H9 (cell line): ENCODE data around the gene CHRNA10. TPM values are rescaled to one million over a fixed set of nuclear protein-coding genes. Genes with fewer than 3 reads are reported as not detected.

Source experiments
- DNase-seq: peaks from one replicate; pipeline ENCODE4 v3.0.0-alpha.2; 2017
- H2AFZ ChIP-seq: one replicate; pipeline ENCODE4 v1.6.1; 2013; ENCODE audit warnings: mild to moderate bottlenecking, low read length, control low read depth, moderate library complexity
- H2AK5ac ChIP-seq: 2 replicates; pipeline ENCODE4 v1.6.1; 2013; ENCODE audit warnings: low read length, control low read depth, mixed read lengths; ENCODE audit not compliant: insufficient read length
- H2BK120ac ChIP-seq: one replicate; pipeline ENCODE4 v1.6.1; 2013; ENCODE audit warnings: low read depth, mild to moderate bottlenecking, low read length, control low read depth, inconsistent platforms; ENCODE audit not compliant: poor library complexity, severe bottlenecking
- H2BK12ac ChIP-seq: 2 replicates; pipeline ENCODE4 v1.6.1; 2013; ENCODE audit warnings: low read length, control low read depth, mixed read lengths, low read depth; ENCODE audit not compliant: insufficient read length
- H2BK15ac ChIP-seq: 2 replicates; pipeline ENCODE4 v1.6.1; 2013; ENCODE audit warnings: low read depth, low read length, control low read depth
- H2BK20ac ChIP-seq: one replicate; pipeline ENCODE4 v1.6.1; 2013; ENCODE audit warnings: low read depth, mild to moderate bottlenecking, low read length, control low read depth, inconsistent platforms; ENCODE audit not compliant: poor library complexity, severe bottlenecking
- H2BK5ac ChIP-seq: 2 replicates; pipeline ENCODE4 v1.6.1; 2013; ENCODE audit warnings: low read length, control low read depth, mixed read lengths; ENCODE audit not compliant: insufficient read length
- H3K14ac ChIP-seq: 2 replicates; pipeline ENCODE4 v1.6.1; 2013; ENCODE audit warnings: low read length, control low read depth; ENCODE audit not compliant: insufficient read depth
- H3K18ac ChIP-seq: 2 replicates; pipeline ENCODE4 v1.6.1; 2013; ENCODE audit warnings: low read depth, mild to moderate bottlenecking, mixed read lengths, low read length, control low read depth; ENCODE audit not compliant: insufficient read length
- H3K23ac ChIP-seq: 2 replicates; pipeline ENCODE4 v1.6.1; 2013; ENCODE audit warnings: low read length, control low read depth, mixed read lengths, low read depth; ENCODE audit not compliant: insufficient read length
- H3K23me2 ChIP-seq: 2 replicates; pipeline ENCODE4 v1.6.1; 2013; ENCODE audit warnings: low read depth, mild to moderate bottlenecking, mixed read lengths, low read length, control low read depth; ENCODE audit not compliant: insufficient read length, poor library complexity, severe bottlenecking
- H3K27ac ChIP-seq: 2 replicates; pipeline ENCODE4 v1.5.1; 2013; ENCODE audit warnings: low read length, control low read depth, mixed read lengths, low read depth; ENCODE audit not compliant: insufficient read length
- H3K27me3 ChIP-seq: 2 replicates; pipeline ENCODE4 v1.6.1; 2013; ENCODE audit warnings: low read length, control low read depth, inconsistent platforms; ENCODE audit not compliant: insufficient read depth
- H3K4ac ChIP-seq: 2 replicates; pipeline ENCODE4 v1.6.1; 2013; ENCODE audit warnings: low read depth, mild to moderate bottlenecking, control low read depth, inconsistent platforms, low read length, moderate library complexity
- H3K4me1 ChIP-seq: 2 replicates; pipeline ENCODE4 v1.6.1; 2013; ENCODE audit warnings: low read length, control low read depth, inconsistent platforms; ENCODE audit not compliant: insufficient read depth
- H3K4me2 ChIP-seq: 2 replicates; pipeline ENCODE4 v1.6.1; 2013; ENCODE audit warnings: low read length, control low read depth, mixed read lengths; ENCODE audit not compliant: insufficient read length, insufficient read depth
- H3K56ac ChIP-seq: 2 replicates; pipeline ENCODE4 v1.6.1; 2013; ENCODE audit warnings: low read depth, mild to moderate bottlenecking, mixed read lengths, low read length, control low read depth; ENCODE audit not compliant: insufficient read length
- H3K79me1 ChIP-seq: 2 replicates; pipeline ENCODE4 v1.6.1; 2013; ENCODE audit warnings: low read depth, mild to moderate bottlenecking, moderate library complexity, low read length, control low read depth, inconsistent platforms; ENCODE audit not compliant: insufficient read depth, poor library complexity, severe bottlenecking
- H3K79me2 ChIP-seq: 2 replicates; pipeline ENCODE4 v1.6.1; 2013; ENCODE audit warnings: low read length, control low read depth, inconsistent platforms; ENCODE audit not compliant: insufficient read depth
- H3K9ac ChIP-seq: 2 replicates; pipeline ENCODE4 v1.6.1; 2013; ENCODE audit warnings: low read length, control low read depth, mixed read lengths; ENCODE audit not compliant: insufficient read length; ENCODE audit errors: extremely low read depth
- H3K9me3 ChIP-seq: one replicate; pipeline ENCODE4 v1.6.1; 2013; ENCODE audit warnings: low read depth, low read length, inconsistent platforms; ENCODE audit not compliant: control insufficient read depth
- H3T11ph ChIP-seq: one replicate; pipeline ENCODE4 v1.6.1; 2013; ENCODE audit warnings: mild to moderate bottlenecking, low read length, control low read depth, inconsistent platforms
- H4K20me1 ChIP-seq: one replicate; pipeline ENCODE4 v1.6.1; 2013; ENCODE audit not compliant: control insufficient read depth, insufficient read length, insufficient read depth
- H4K5ac ChIP-seq: 2 replicates; pipeline ENCODE4 v1.6.1; 2013; ENCODE audit warnings: low read depth, mild to moderate bottlenecking, mixed read lengths, low read length, control low read depth; ENCODE audit not compliant: insufficient read length
- H4K8ac ChIP-seq: replicated peaks from 2 replicates; pipeline ENCODE4 v1.6.1; 2013; ENCODE audit warnings: low read length, control low read depth, mixed read lengths, low read depth; ENCODE audit not compliant: insufficient read length
- H4K91ac ChIP-seq: 2 replicates; pipeline ENCODE4 v1.6.1; 2013; ENCODE audit warnings: low read depth, mild to moderate bottlenecking, moderate library complexity, mixed read lengths, low read length, control low read depth; ENCODE audit not compliant: insufficient read length
- H3K27ac Mint-ChIP-seq, 3 experiments: 2 replicates in 2 of 3; 3 replicates in 1 of 3; pipeline ENCODE4 v1.8.0; 2020 to 2021; ENCODE audit warnings: mixed read lengths in 3 of 3, mild to moderate bottlenecking in 1 of 3, moderate library complexity in 1 of 3
- H3K27me3 Mint-ChIP-seq: 2 replicates; pipeline ENCODE4 v1.8.0; 2021; ENCODE audit warnings: low read depth, mild to moderate bottlenecking, moderate library complexity, mixed read lengths
- H3K36me3 Mint-ChIP-seq, 3 experiments: 2 replicates in 2 of 3; 3 replicates in 1 of 3; pipeline ENCODE4 v1.8.0; 2020 to 2021; ENCODE audit warnings: low read depth in 3 of 3, mixed read lengths in 3 of 3; ENCODE audit not compliant: insufficient read depth in 1 of 3
- H3K4me1 Mint-ChIP-seq, 2 experiments: 2 replicates each; pipeline ENCODE4 v1.8.0; 2020; ENCODE audit warnings: mixed read lengths in 2 of 2
- H3K4me3 Mint-ChIP-seq, 2 experiments: 2 replicates in 1 of 2; 3 replicates in 1 of 2; pipeline ENCODE4 v1.8.0; 2020 to 2021; ENCODE audit warnings: mild to moderate bottlenecking in 2 of 2, mixed read lengths in 2 of 2, moderate library complexity in 1 of 2
- H3K9me3 Mint-ChIP-seq, 2 experiments: 2 replicates in 1 of 2; 3 replicates in 1 of 2; pipeline ENCODE4 v1.8.0; 2020; ENCODE audit warnings: mild to moderate bottlenecking in 2 of 2, mixed read lengths in 2 of 2, moderate library complexity in 1 of 2
- WGBS: extraction: QIAGEN DNeasy Blood & Tissue Kit; methylation state at CpG from one replicate; pipeline ENCODE4 v1.1.7; 2013; ENCODE audit warnings: missing lambda C conversion rate, low lambda C conversion rate, mixed read lengths; ENCODE audit not compliant: insufficient read length; ENCODE audit errors: extremely low coverage; 5-methylcytosine and 5-hydroxymethylcytosine counted together
- total RNA-seq: library from RNA; stranded (reverse); gene quantifications from 2 replicates; pipeline ENCODE4 v1.2.1, GENCODE V29; 2021
- TF ChIP-seq, protein P1 (sequence below): fragments of 200-600 bp; sonication (generic); conservative IDR thresholded peaks from 3 replicates; pipeline ENCODE4 v1.8.0; 2021; ENCODE audit warnings: antibody characterized with exemption, mild to moderate bottlenecking

Gene CHRNA10
- total RNA-seq, 1 experiment from 2014 or later: 2.4 TPM

DNA sequence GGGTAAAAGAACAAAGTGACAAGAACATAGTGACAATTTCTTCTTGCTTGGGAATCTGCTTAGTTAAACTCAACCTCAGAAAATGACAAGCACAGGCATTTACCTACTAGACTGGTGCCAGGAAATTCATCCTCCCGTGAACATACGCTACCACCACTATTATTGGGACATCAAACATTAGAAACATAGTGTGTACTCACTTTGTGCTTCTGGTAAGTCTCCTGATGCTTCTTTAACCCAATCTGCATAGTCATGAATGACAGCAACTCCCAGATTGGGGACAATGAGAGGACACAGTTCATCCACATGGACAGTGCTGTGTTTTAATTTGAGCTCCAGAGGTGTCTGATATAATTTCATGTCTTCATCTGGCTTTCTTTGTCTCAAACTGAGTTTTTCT is 29.2 kb upstream of the CHRNA10 start:
- DNase-seq: no peak
- Histone ChIP-seq H2BK5ac (no peak overlapping the region), H3K18ac (no peak overlapping the region), H3K9ac (no peak overlapping the region), H3K4me1 (no peaks in the 10 kb centered on the region), H2BK20ac (no peak overlapping the region), H3T11ph (no peak overlapping the region), H3K4me2 (no peak overlapping the region), H3K4ac (no peak overlapping the region), H3K27me3 (no peaks in the 10 kb centered on the region), H3K27ac (no peak overlapping the region), H2AFZ (no peak overlapping the region), H3K14ac (no peak overlapping the region), H3K9me3 (no peaks in the 10 kb centered on the region), H3K79me2 (no peaks in the 10 kb centered on the region), H4K91ac (no peak overlapping the region), H2BK120ac (no peak overlapping the region), H3K23ac (no peak overlapping the region), H2AK5ac (no peak overlapping the region), H2BK12ac (no peak overlapping the region), H3K23me2 (no peaks in the 10 kb centered on the region), H4K20me1 (no peaks in the 10 kb centered on the region), H3K79me1 (no peaks in the 10 kb centered on the region), H3K56ac (no peak overlapping the region), H2BK15ac (no peak overlapping the region), H4K8ac (no peak overlapping the region), H4K5ac (no peak overlapping the region)
- H3K36me3 Mint-ChIP-seq: peaks cover 46 to 88% (median 73%) of the 10 kb centered on the region in 3 experiments; a peak in 6 of 7 replicates
- 0 out of 7 replicates have a peak overlapping the region, but pooled peaks of 1 of the 3 experiments have one; percentile 36 for H3K27ac Mint-ChIP-seq
- H3K4me3 Mint-ChIP-seq: no peak overlapping the region
- no peaks in the 10 kb centered on the region for H3K9me3 Mint-ChIP-seq
- no CpG with 5 or more reads among the region's 2 CpGs for WGBS
- 0 out of 2 replicates have a peak, but pooled peaks cover 1% of the 10 kb centered on the region for H3K27me3 Mint-ChIP-seq
- TF ChIP-seq, protein P1, sequence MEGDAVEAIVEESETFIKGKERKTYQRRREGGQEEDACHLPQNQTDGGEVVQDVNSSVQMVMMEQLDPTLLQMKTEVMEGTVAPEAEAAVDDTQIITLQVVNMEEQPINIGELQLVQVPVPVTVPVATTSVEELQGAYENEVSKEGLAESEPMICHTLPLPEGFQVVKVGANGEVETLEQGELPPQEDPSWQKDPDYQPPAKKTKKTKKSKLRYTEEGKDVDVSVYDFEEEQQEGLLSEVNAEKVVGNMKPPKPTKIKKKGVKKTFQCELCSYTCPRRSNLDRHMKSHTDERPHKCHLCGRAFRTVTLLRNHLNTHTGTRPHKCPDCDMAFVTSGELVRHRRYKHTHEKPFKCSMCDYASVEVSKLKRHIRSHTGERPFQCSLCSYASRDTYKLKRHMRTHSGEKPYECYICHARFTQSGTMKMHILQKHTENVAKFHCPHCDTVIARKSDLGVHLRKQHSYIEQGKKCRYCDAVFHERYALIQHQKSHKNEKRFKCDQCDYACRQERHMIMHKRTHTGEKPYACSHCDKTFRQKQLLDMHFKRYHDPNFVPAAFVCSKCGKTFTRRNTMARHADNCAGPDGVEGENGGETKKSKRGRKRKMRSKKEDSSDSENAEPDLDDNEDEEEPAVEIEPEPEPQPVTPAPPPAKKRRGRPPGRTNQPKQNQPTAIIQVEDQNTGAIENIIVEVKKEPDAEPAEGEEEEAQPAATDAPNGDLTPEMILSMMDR: no peak
- H3K4me1 Mint-ChIP-seq: no peaks in the 10 kb centered on the region
